Stimulated activated CD4-positive, alpha-beta T cell treated with anti-CD3 and anti-CD28 coated beads, Interleukin-12 subunit alpha, Interleukin-12 subunit beta, amount 100 ng/mL, for 24 hours (primary cell): ENCODE results near the gene KCNC3.

Experiments
- DNase-seq, 2 experiments: peaks; one replicate each; pipeline ENCODE4 v3.0.0-alpha.2; 2020; ENCODE audit warnings: low read depth in 2 of 2

KCNC3 gene

DNA sequence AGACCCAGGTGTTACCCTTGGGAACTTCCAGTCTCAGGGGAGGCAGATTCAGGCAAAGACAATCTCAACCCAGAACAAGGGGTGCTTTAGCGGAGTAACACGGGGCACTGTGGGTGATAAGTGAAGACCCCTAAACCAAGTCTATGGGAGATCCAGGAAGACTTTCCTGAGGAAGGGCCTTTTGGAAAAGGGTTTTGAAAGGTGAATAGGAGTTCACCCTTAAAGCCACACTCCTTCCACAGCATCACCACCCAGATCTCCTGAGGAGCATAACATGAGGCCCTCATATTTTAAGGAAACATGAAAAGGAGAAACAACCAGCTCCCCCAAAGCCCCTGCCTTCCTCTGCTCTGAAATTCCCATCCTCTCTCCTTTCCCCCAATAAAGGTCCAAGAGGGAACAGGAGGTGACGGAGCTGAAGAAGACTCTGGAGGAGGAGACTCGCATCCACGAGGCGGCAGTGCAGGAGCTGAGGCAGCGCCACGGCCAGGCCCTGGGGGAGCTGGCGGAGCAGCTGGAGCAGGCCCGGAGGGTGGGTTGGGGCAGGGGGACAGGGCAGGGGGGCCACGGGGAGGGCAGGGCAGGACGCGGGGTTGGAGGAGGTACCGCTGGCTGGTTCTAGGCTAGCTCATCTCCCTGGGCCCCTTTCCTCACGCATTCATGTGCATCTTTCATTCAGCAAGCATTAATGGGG lies 52.7 kb downstream of the KCNC3 start:
- no peak for DNase-seq

DNA sequence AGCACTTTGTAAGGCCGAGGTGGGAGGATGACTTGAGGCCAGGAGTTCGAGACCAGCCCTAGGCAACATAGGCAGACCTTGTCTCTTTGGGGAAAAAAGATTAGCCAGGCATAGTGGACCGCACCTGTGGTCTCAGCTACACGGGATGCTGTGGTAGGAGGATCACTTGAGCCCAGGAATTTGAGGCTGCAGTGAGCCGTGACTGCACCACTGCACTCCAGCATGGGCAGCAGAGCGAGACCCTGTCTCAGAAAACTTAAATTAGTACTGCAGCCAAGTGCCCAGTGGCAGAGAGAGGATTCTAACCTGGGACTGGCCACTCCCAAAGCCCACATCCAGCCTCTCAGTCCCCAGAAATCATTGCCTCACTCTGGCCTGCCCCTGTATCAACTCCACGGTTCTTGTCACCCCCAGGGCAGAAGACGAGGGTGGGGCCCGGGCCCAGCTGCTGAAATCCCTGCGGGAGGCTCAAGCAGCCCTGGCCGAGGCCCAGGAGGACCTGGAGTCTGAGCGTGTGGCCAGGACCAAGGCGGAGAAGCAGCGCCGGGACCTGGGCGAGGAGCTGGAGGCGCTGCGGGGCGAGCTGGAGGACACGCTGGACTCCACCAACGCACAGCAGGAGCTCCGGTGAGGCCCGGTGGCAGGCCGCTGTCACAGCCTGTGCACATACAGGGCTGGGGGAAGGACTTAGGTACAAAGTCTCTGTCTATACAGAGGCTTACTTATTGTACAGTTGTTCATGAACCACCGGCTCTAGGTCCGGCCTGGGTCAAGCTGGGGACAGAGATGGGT lies 53.4 kb downstream of the KCNC3 start:
- no peak for DNase-seq

DNA sequence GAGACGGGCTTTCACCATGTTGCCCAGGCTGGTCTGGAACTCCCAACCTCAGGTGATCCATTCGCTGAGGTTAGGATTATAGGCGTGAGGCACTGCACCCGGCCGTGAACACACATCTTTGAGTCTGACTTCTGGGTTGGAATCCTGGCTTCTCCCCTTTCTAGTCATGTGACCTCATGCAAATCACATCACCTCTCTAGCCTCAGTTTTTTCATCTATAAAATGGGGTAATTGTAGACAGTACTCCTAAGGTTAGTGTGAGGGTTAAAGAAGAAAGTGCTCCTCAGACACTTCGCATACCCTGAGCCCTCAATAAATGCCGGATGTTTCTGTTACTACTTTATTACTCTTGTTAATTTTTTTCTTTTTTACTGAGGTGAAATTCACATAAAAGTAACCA lies 55.4 kb downstream of the KCNC3 start:
- no peak for DNase-seq

DNA sequence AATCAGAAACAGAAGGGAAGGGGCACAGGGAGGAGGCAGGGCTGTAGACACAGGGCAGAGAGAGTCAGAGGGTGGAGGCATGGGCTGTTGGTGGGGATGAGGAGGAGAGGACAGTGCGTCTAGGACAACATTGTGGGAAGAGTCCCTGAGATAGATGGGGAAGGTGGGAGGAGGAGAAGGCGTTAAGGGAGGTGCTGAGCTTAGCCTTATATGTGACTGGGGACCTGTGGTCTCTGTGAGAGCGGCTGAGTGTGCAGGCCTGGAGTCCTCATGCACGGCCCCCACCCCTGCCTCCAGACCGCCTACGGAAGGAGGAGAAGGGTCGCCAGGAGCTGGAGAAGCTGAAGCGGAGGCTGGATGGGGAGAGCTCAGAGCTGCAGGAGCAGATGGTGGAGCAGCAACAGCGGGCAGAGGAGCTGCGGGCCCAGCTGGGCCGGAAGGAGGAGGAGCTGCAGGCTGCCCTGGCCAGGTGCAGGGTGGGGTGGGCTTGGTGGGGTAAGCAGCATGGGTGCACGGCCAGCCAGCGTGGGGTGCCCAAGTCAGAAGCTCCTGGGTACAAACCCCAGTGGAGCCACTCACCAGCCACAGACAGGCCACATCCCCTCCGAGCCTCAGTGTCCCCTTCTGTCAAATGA lies 56.8 kb downstream of the KCNC3 start:
- no peak for DNase-seq

DNA sequence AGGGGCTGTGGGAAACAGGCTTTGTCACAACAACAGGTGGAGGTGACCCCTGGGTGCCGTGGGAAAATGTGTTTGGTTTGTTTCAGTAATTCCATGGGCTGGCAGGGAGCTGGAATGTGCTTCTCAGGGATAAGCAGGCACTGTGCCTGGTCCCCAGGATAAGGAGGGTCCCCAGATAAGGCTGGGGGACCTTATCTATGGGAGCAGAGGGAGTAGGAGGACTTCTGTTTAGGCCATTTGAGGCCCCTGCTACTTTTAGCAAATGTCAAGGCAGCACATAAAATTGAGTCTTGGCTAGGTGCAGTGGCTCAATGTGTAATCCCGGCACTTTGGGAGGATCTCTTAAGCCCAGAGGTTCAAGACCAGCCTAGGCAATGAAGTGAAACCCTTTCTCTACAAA lies 59.5 kb downstream of the KCNC3 start:
- no peak for DNase-seq

DNA sequence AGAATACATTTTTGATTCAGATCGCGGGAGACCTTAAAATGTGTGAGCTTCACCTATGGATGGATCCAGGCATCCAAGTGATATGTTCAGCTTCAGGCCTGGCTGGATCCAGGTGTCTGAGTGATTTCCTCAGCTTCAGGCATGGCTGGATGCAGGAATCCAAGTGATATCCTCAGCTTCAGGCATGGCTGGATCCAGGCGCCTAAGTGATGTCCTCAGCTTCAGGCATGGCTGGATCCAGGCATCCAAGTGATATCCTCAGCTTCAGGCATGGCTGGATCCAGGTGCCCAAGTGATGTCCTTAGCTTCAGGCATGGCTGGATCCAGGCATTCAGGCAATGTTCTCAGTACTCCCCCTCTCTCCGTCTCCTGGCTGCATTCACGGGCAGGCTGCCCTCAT lies 60.7 kb downstream of the KCNC3 start:
- DNase-seq, result no peak

DNA sequence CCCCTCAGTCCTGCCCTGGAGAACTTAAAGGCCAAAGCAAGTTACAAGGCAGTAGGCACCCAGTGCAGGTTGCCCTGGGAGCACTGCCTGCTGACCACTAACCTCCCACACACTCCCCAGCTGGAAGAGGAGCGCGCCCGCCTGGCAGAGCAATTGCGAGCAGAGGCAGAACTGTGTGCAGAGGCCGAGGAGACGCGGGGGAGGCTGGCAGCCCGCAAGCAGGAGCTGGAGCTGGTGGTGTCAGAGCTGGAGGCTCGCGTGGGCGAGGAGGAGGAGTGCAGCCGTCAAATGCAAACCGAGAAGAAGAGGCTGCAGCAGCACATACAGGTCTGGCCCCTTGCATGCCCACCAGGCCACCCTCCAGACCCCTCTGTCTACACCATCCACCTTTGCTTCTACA lies 61.1 kb downstream of the KCNC3 start:
- no peak for DNase-seq

DNA sequence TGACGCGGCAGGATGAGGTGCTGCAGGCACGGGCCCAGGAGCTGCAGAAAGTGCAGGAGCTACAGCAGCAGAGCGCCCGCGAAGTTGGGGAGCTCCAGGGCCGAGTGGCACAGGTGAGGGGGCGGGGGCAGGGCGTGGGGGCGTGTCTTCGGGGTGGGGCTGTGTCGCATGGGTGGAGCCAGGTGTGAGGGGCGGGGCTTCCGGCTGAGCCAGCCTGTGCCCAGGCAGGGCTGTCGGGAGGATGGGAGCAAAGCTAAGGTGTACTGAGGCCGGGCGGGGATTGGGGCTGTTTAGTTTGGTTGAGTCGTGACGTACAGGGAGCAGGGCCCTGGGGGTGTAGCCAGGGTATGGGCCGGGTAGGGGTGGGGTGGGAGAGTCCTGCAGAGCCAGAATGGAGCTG lies 62.3 kb downstream of the KCNC3 start:
- peak in 1 of 2 experiments; percentile 40 for DNase-seq

DNA sequence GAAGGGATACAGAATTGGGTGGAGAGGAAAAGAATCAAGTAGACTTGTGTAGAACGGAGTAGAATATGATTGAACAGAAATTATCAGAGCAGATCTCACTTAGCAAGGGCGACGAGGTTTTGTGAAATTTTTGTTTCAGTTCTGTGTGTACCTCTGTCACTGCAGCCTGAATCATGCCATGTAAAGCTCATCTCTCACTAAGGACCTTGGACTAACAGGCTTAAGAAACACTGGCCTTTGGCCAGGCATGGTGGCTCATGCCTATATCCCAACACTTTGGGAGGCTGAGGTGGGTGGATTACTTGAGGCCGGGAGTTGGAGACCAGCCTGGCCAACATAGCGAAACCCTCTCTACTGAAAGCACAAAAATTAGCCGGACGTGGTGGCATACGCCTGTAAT lies 63.1 kb downstream of the KCNC3 start:
- no peak for DNase-seq

DNA sequence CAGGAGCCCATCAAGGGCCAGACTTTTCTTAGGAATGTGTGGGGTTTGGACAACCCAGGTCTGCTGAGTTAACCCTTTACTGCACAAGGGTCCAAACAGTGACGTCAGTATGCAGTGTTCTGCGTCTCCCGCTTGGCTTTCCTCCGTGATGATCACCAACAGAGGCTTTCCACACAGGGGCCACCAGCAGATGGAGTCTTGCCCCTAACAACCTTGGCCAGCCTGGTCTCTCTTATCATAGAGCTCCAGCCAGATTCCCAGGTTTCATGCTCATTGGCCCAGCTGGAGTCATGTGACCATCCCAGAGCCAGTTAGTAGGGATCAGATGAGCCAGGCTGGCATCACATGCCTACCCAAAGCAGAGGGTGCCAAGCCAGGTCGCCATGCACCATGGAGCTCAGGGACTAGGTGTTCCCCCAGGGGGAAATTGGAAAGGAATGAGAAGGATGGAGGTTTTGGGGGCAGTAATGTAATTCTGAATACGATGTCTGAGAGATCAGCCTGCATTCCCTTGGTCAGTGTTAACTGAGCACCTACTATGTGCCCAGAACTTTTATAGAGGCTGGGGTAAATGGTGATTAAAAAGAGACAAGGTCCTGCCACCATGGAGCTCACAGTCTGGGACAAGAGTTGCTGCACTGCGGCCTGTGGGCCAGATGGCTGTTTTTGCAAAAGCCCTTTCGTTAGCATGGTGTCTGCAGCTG lies 64.5 kb downstream of the KCNC3 start:
- DNase-seq, result no peak

DNA sequence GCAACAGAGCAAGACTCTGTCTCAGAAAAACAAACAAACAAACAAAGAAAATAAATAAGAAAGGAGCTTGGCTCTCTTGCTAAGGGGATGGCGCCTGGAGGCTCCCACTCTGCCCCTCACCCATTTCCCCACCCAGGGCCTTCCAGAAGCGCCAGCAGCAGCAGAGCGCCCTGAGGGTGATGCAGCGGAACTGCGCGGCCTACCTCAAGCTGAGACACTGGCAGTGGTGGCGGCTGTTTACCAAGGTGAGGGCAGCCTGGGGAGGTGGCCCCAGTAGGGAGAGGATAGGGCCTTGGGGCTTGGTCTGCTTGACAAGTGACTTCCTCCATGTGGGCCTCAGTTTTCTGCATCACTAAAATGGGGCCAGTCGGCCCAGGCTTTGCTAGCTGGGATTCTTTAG lies 66.0 kb downstream of the KCNC3 start:
- DNase-seq, result no peak
